Testis (tissue), 3 donors: ENCODE results near the gene HNRNPA2B1. TPM values are rescaled to one million over a fixed set of nuclear protein-coding genes. Genes with fewer than 3 reads are reported as not detected.

Source experiments
- DNase-seq: peaks from one replicate; pipeline ENCODE4 v3.0.0-alpha.2; 2019
- H3K27ac ChIP-seq, 2 donors: fragments of 200-600 bp; sonication (generic); one replicate each; pipeline ENCODE4 v1.5.1; 2019
- H3K27me3 ChIP-seq: fragments of 200-600 bp; sonication (generic); one replicate; pipeline ENCODE4 v1.5.1; 2019
- H3K36me3 ChIP-seq: fragments of 200-600 bp; sonication (generic); one replicate; pipeline ENCODE4 v1.5.1; 2017; ENCODE audit warnings: low read depth; ENCODE audit errors: missing control alignments
- H3K4me1 ChIP-seq: fragments of 200-600 bp; sonication (generic); one replicate; pipeline ENCODE4 v1.5.1; 2019
- H3K4me3 ChIP-seq, 2 donors: fragments of 200-600 bp; sonication (generic); one replicate each; pipeline ENCODE4 v1.5.1; 2017 to 2019
- H3K9me3 ChIP-seq: fragments of 200-600 bp; sonication (generic); one replicate; pipeline ENCODE4 v1.5.1; 2017
- CTCF ChIP-seq, 3 experiments: fragments of 450-650 bp in 2 of 3; fragments of 200-600 bp in 1 of 3; sonication (generic) in 1 of 3; IDR thresholded peaks; one replicate each; pipeline ENCODE4 v1.5.1; 2016 to 2019; ENCODE audit warnings: antibody characterized with exemption in 3 of 3, mild to moderate bottlenecking in 2 of 3, moderate library complexity in 1 of 3
- POLR2A ChIP-seq: fragments of 450-650 bp; IDR thresholded peaks from one replicate; pipeline ENCODE4 v1.6.1; 2017; ENCODE audit warnings: antibody characterized with exemption, mild to moderate bottlenecking, moderate library complexity
- WGBS, 2 donors: methylation state at CpG; one replicate each; pipeline ENCODE4 v1.1.5; 2018; 5-methylcytosine and 5-hydroxymethylcytosine counted together
- intact Hi-C: fragments of 100-400 bp; cut with DNase I; formaldehyde crosslinking; loops from one replicate; pipeline ENCODE4 v1.15.1; 2023; ENCODE audit warnings: low total_unique reads
- polyA plus RNA-seq: library from polyadenylated mRNA; stranded (reverse); fragments of 350-450 nt; fragmentation: Illumina TruSeq; extraction: RNeasy Lipid Tissue Mini Kit (QIAGEN cat#74804); gene quantifications from one replicate; pipeline ENCODE4 v1.2.3, GENCODE V29; 2014; ENCODE audit warnings: low read depth, low replicate concordance; ENCODE audit not compliant: insufficient read depth
- total RNA-seq, 2 donors: library from RNA; depleted of rRNA; stranded (reverse); fragments of >200 nt; gene quantifications; one replicate each; pipeline ENCODE4 v1.2.3, GENCODE V29; 2016

HNRNPA2B1 gene
- total and polyA plus RNA-seq, 3 donors from 2014 or later: 343 to 659 (median 372) TPM

- 37 to 44% methylated on average over 4 of the region's 4 CpGs for WGBS, 2 donors
- Histone ChIP-seq H3K27me3 (no peaks in the 10 kb centered on the region), H3K27ac (no peak overlapping the region), H3K4me1 (peaks cover 9% of the 10 kb centered on the region), H3K9me3 (no peaks in the 10 kb centered on the region), H3K4me3 (no peak overlapping the region), H3K36me3 (no peaks in the 10 kb centered on the region)
- intact Hi-C loops: no loop called here
- no peak for TF ChIP-seq CTCF (IDR thresholded peaks at IDR 0.05)
- no peak for TF ChIP-seq POLR2A
- DNase-seq: no peak
These were observed 16.8 kb downstream of the HNRNPA2B1 start for GRCh38 chr7:26183545-26184280.

GRCh38 chr7:26182706-26183105, 17.8 kb downstream of the HNRNPA2B1 start:
- H3K4me1 ChIP-seq: peaks cover 9% of the 10 kb centered on the region
- no peak for TF ChIP-seq CTCF (IDR thresholded peaks at IDR 0.05)
- TF ChIP-seq POLR2A: no peak
- intact Hi-C loops: no loop called here
- H3K27me3 ChIP-seq: no peaks in the 10 kb centered on the region
- H3K4me3 ChIP-seq: no peak overlapping the region
- H3K27ac ChIP-seq: no peak overlapping the region
- no peaks in the 10 kb centered on the region for H3K36me3 ChIP-seq
- no peaks in the 10 kb centered on the region for H3K9me3 ChIP-seq
- WGBS, 2 donors: 75 to 86% methylated on average over 8 of the region's 8 CpGs
- DNase-seq: no peak

- TF ChIP-seq POLR2A (no peak), CTCF (IDR thresholded peaks at IDR 0.05) (no peak)
- H3K36me3 ChIP-seq: no peaks in the 10 kb centered on the region
- H3K27me3 ChIP-seq: no peaks in the 10 kb centered on the region
- DNase-seq: no peak
- no peak overlapping the region for H3K27ac ChIP-seq
- H3K4me3 ChIP-seq: no peak overlapping the region
- no peaks in the 10 kb centered on the region for H3K9me3 ChIP-seq
- WGBS, 2 donors: 69 to 71% methylated on average over 6 of the region's 6 CpGs
- intact Hi-C loops: no loop called here
- peaks cover 9% of the 10 kb centered on the region for H3K4me1 ChIP-seq
These were observed 18.3 kb downstream of the HNRNPA2B1 start for GRCh38 chr7:26182283-26182682.

- Histone ChIP-seq H3K4me3 (no peak overlapping the region), H3K27me3 (no peaks in the 10 kb centered on the region), H3K9me3 (no peaks in the 10 kb centered on the region), H3K36me3 (no peaks in the 10 kb centered on the region), H3K4me1 (peaks cover 9% of the 10 kb centered on the region), H3K27ac (no peak overlapping the region)
- no peak for TF ChIP-seq CTCF (IDR thresholded peaks at IDR 0.05)
- no peak for TF ChIP-seq POLR2A
- DNase-seq: no peak
- intact Hi-C loops: no loop called here
- WGBS, 2 donors: 67 to 71% methylated on average over 3 of the region's 3 CpGs
These were observed 18.9 kb downstream of the HNRNPA2B1 start for GRCh38 chr7:26181474-26182227.
